Stimulated activated naive CD8-positive, alpha-beta T cell treated with anti-CD3 and anti-CD28 coated beads, Interleukin-15, Interleukin-2, amounts not matched to agents 100 ng/mL and 50 ng/mL, for 24 hours (primary cell): Measurements from ENCODE around the gene TRIM29.

Experiments used
- H3K27ac Mint-ChIP-seq: one replicate; pipeline ENCODE4 v1.8.0; 2021; ENCODE audit warnings: mild to moderate bottlenecking, mixed read lengths
- H3K27me3 Mint-ChIP-seq: one replicate; pipeline ENCODE4 v1.8.0; 2021; ENCODE audit warnings: mixed read lengths
- H3K36me3 Mint-ChIP-seq: one replicate; pipeline ENCODE4 v1.8.0; 2021; ENCODE audit warnings: low read depth, mixed read lengths
- H3K4me1 Mint-ChIP-seq: one replicate; pipeline ENCODE4 v1.8.0; 2021; ENCODE audit warnings: low read depth, mixed read lengths
- H3K4me3 Mint-ChIP-seq: one replicate; pipeline ENCODE4 v1.8.0; 2021; ENCODE audit warnings: mild to moderate bottlenecking, mixed read lengths
- H3K9me3 Mint-ChIP-seq: one replicate; pipeline ENCODE4 v1.8.0; 2021; ENCODE audit warnings: mixed read lengths

Gene TRIM29

DNA sequence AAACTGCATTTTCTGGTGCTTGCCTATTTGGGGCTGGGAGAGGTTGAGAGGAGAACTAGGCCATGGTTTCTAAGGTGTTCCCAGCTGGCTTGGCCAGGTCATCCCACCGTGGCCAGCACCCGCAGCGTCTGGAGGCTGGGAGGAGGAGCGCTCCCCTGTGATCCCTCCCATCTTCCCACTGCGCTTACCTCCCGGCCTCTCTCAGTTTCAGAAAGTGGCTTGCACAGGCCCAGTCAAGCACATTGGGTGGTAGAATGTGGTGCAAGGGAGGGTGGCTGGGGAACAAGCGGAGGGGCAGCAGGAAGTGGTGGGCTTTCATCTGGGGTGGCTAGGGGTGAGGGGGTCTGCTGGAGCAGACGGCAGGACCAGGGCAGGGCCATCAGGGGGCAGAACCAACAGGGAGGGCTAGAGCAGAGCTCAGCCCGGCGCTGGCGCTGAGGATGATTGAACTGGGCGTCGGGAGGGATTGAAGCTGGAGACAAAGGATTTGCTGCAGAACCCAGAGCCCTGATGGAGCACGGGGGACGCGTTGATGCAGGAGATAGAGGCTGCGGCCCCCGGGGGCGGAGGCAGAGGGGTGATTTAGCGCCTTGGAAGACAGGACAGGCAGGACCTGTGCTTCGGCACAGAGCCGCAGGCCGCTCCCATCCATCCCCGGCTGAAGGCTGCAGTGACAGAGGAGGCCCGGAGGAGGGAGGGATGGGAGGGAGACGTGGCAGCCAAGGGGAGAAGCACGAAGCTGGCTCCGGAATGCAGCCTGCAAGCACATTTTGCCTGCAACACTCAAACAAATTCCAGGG is 76.0 kb downstream of the TRIM29 start:
- H3K9me3 Mint-ChIP-seq: no peaks in the 10 kb centered on the region

More for the DNA sequence above, 76.0 kb downstream of the TRIM29 start:
- Mint-ChIP-seq H3K36me3 (no peaks in the 10 kb centered on the region), H3K4me1 (no peaks in the 10 kb centered on the region), H3K27me3 (peaks cover 29% of the 10 kb centered on the region), H3K27ac (no peak overlapping the region), H3K4me3 (no peak overlapping the region)
